CD4-positive, CD25-positive, alpha-beta regulatory T cell (primary cell): Measurements from ENCODE around the gene ORM2. TPM values are rescaled to one million over a fixed set of nuclear protein-coding genes. Genes with fewer than 3 reads are reported as not detected.

Experiments
- ATAC-seq, 2 donors: fragments of 150-1000 bp; cut with Tn5 transposase; one replicate each; pipeline ENCODE4 v1.10.0; 2021; ENCODE audit warnings: low read depth in 2 of 2, moderate number of reproducible peaks in 2 of 2, moderate library complexity in 1 of 2
- DNase-seq, 3 donors: peaks; one replicate each; pipeline versions ENCODE4 v3.0.0 to v3.0.0-alpha.2; 2012 to 2022; ENCODE audit warnings: mixed read lengths in 1 of 3
- H3K27ac ChIP-seq: one replicate; pipeline ENCODE4 v1.7.0; 2013; ENCODE audit warnings: mild to moderate bottlenecking, low read length; ENCODE audit not compliant: insufficient read depth, poor library complexity, severe bottlenecking
- H3K27me3 ChIP-seq: one replicate; pipeline ENCODE4 v1.7.0; 2013; ENCODE audit warnings: low read length; ENCODE audit not compliant: control insufficient read depth, insufficient read depth
- H3K36me3 ChIP-seq: one replicate; pipeline ENCODE4 v1.7.0; 2013; ENCODE audit warnings: mild to moderate bottlenecking, low read length, moderate library complexity; ENCODE audit not compliant: control insufficient read depth, insufficient read depth
- H3K4me1 ChIP-seq: 2 replicates; pipeline ENCODE4 v1.7.0; 2013; ENCODE audit warnings: mild to moderate bottlenecking, low read length; ENCODE audit not compliant: insufficient read depth, control insufficient read depth, poor library complexity, severe bottlenecking
- H3K4me3 ChIP-seq: one replicate; pipeline ENCODE4 v1.7.0; 2013; ENCODE audit warnings: low read depth, mild to moderate bottlenecking, low read length, moderate library complexity
- H3K9me3 ChIP-seq, 2 experiments: 1 replicate in 1 of 2; 2 replicates in 1 of 2; pipeline ENCODE4 v1.7.0; 2013; ENCODE audit warnings: low read length in 2 of 2, mild to moderate bottlenecking in 1 of 2, moderate library complexity in 1 of 2; ENCODE audit not compliant: control insufficient read depth in 2 of 2
- H3K27ac Mint-ChIP-seq, 3 donors: one replicate each; pipeline ENCODE4 v1.8.0; 2020 to 2022; ENCODE audit warnings: mild to moderate bottlenecking in 3 of 3, mixed read lengths in 3 of 3, moderate library complexity in 2 of 3
- H3K27me3 Mint-ChIP-seq: one replicate; pipeline ENCODE4 v1.8.0; 2022; ENCODE audit warnings: mild to moderate bottlenecking, mixed read lengths
- H3K36me3 Mint-ChIP-seq: one replicate; pipeline ENCODE4 v1.8.0; 2020; ENCODE audit warnings: mixed read lengths
- H3K4me1 Mint-ChIP-seq, 4 donors: one replicate each; pipeline ENCODE4 v1.8.0; 2020 to 2022; ENCODE audit warnings: mixed read lengths in 4 of 4, mild to moderate bottlenecking in 1 of 4
- H3K4me3 Mint-ChIP-seq, 4 donors: one replicate each; pipeline ENCODE4 v1.8.0; 2020 to 2022; ENCODE audit warnings: mild to moderate bottlenecking in 4 of 4, mixed read lengths in 4 of 4, moderate library complexity in 3 of 4
- H3K9me3 Mint-ChIP-seq, 7 donors: one replicate each; pipeline ENCODE4 v1.8.0; 2020 to 2022; ENCODE audit warnings: mixed read lengths in 7 of 7, mild to moderate bottlenecking in 3 of 7, moderate library complexity in 2 of 7
- polyA plus RNA-seq, 4 donors: library from polyadenylated mRNA; unstranded; fragments of 300-500 nt; fragmentation: Illumina TruSeq; gene quantifications; one replicate each; pipeline ENCODE4 v1.2.3, GENCODE V29; 2021
- total RNA-seq: library from RNA; stranded (reverse); gene quantifications from one replicate; pipeline ENCODE4 v1.2.3, GENCODE V29; 2022

Gene ORM2
- total and polyA plus RNA-seq, 5 donors from 2014 or later: not detected

- H3K36me3 Mint-ChIP-seq: peaks cover 65% of the 10 kb centered on the region
- H3K27ac Mint-ChIP-seq: peak overlapping the region; percentile 95 to 97 (median 96)
- Histone ChIP-seq H3K9me3 (no peaks in the 10 kb centered on the region), H3K27ac (peak overlapping the region; percentile 98), H3K4me1 (peaks cover 84% of the 10 kb centered on the region), H3K36me3 (peaks cover 93% of the 10 kb centered on the region), H3K4me3 (peak overlapping the region; percentile 26), H3K27me3 (no peaks in the 10 kb centered on the region)
- no peaks in the 10 kb centered on the region for H3K27me3 Mint-ChIP-seq
- no peaks in the 10 kb centered on the region for H3K9me3 Mint-ChIP-seq
- H3K4me1 Mint-ChIP-seq: peaks cover 23 to 94% (median 62%) of the 10 kb centered on the region in 4 donors
- H3K4me3 Mint-ChIP-seq: peak overlapping the region in 3 of 4 donors; percentile 8 to 41 (median 29)
- ATAC-seq: no peak
- DNase-seq: no peak
Observed at GRCh38 chr9:114364134-114365041, 34.7 kb downstream of the ORM2 start.

- H3K27ac Mint-ChIP-seq: peak overlapping the region in 1 of 3 donors; percentile 96
- H3K36me3 ChIP-seq: peaks cover 93% of the 10 kb centered on the region
- H3K4me1 Mint-ChIP-seq: peaks cover 27 to 95% (median 66%) of the 10 kb centered on the region in 4 donors
- no peak overlapping the region for H3K4me3 Mint-ChIP-seq
- no peaks in the 10 kb centered on the region for H3K9me3 ChIP-seq
- H3K27me3 ChIP-seq: no peaks in the 10 kb centered on the region
- peaks cover 92% of the 10 kb centered on the region for H3K4me1 ChIP-seq
- H3K4me3 ChIP-seq: no peak overlapping the region
- H3K36me3 Mint-ChIP-seq: peaks cover 63% of the 10 kb centered on the region
- no peak for ATAC-seq
- H3K9me3 Mint-ChIP-seq: peaks cover 0 to 2% (median 0%) of the 10 kb centered on the region in 7 donors
- H3K27ac ChIP-seq: peak overlapping the region; percentile 98
- DNase-seq: no peak
- H3K27me3 Mint-ChIP-seq: no peaks in the 10 kb centered on the region
Observed at GRCh38 chr9:114365194-114365593, 35.5 kb downstream of the ORM2 start.

GRCh38 chr9:114366334-114367128 is 36.9 kb downstream of the ORM2 start:
- peaks cover 98% of the 10 kb centered on the region for H3K4me1 ChIP-seq
- DNase-seq: peak in 1 of 3 donors; percentile 61
- Mint-ChIP-seq H3K4me1 (peaks cover 27 to 93% (median 60%) of the 10 kb centered on the region in 4 donors), H3K36me3 (peaks cover 50% of the 10 kb centered on the region), H3K9me3 (peaks cover 0 to 2% (median 0%) of the 10 kb centered on the region in 7 donors), H3K4me3 (peak overlapping the region; percentile 27 to 93 (median 70)), H3K27me3 (no peaks in the 10 kb centered on the region), H3K27ac (peak overlapping the region; percentile 88 to 95 (median 92))
- peak overlapping the region; percentile 67 for H3K4me3 ChIP-seq
- ATAC-seq: peak; percentile 30 to 49
- H3K9me3 ChIP-seq: no peaks in the 10 kb centered on the region
- H3K36me3 ChIP-seq: peaks cover 92% of the 10 kb centered on the region
- peak overlapping the region; percentile 98 for H3K27ac ChIP-seq
- H3K27me3 ChIP-seq: no peaks in the 10 kb centered on the region

- H3K9me3 Mint-ChIP-seq: peaks cover 0 to 2% (median 0%) of the 10 kb centered on the region in 7 donors
- Histone ChIP-seq H3K36me3 (peaks cover 84% of the 10 kb centered on the region), H3K27ac (peak overlapping the region; percentile 98), H3K9me3 (no peaks in the 10 kb centered on the region), H3K4me1 (peaks cover 98% of the 10 kb centered on the region), H3K4me3 (peak overlapping the region; percentile 67), H3K27me3 (no peaks in the 10 kb centered on the region)
- no peak for DNase-seq
- peak overlapping the region; percentile 27 to 93 (median 70) for H3K4me3 Mint-ChIP-seq
- H3K36me3 Mint-ChIP-seq: peaks cover 53% of the 10 kb centered on the region
- peaks cover 27 to 95% (median 68%) of the 10 kb centered on the region in 4 donors for H3K4me1 Mint-ChIP-seq
- H3K27ac Mint-ChIP-seq: peak overlapping the region; percentile 88 to 95 (median 92)
- H3K27me3 Mint-ChIP-seq: no peaks in the 10 kb centered on the region
- no peak for ATAC-seq
Observed at GRCh38 chr9:114367366-114367765, 37.7 kb downstream of the ORM2 start.

- Mint-ChIP-seq H3K4me3 (peak overlapping the region in 3 of 4 donors; percentile 56 to 93 (median 73)), H3K4me1 (peaks cover 28 to 96% (median 68%) of the 10 kb centered on the region in 4 donors), H3K27ac (peak overlapping the region; percentile 81 to 92 (median 88)), H3K27me3 (no peaks in the 10 kb centered on the region), H3K36me3 (peaks cover 49% of the 10 kb centered on the region), H3K9me3 (peaks cover 0 to 2% (median 0%) of the 10 kb centered on the region in 7 donors)
- no peak overlapping the region for H3K4me3 ChIP-seq
- DNase-seq (no peak), ATAC-seq (no peak)
- no peaks in the 10 kb centered on the region for H3K9me3 ChIP-seq
- peaks cover 98% of the 10 kb centered on the region for H3K4me1 ChIP-seq
- H3K36me3 ChIP-seq: peaks cover 78% of the 10 kb centered on the region
- H3K27ac ChIP-seq: peak overlapping the region; percentile 98
- no peaks in the 10 kb centered on the region for H3K27me3 ChIP-seq
Observed at GRCh38 chr9:114367772-114368569, 38.3 kb downstream of the ORM2 start.

GRCh38 chr9:114369216-114370130 is 39.8 kb downstream of the ORM2 start:
- DNase-seq: no peak
- peak overlapping the region; percentile 35 for H3K4me3 ChIP-seq
- H3K9me3 Mint-ChIP-seq: peaks cover 0 to 2% (median 0%) of the 10 kb centered on the region in 7 donors

More at GRCh38 chr9:114369216-114370130, 39.8 kb downstream of the ORM2 start:
- H3K36me3 Mint-ChIP-seq: peaks cover 45% of the 10 kb centered on the region
- peaks cover 72% of the 10 kb centered on the region for H3K36me3 ChIP-seq
- peaks cover 98% of the 10 kb centered on the region for H3K4me1 ChIP-seq
- no peaks in the 10 kb centered on the region for H3K9me3 ChIP-seq
- ATAC-seq: no peak
- H3K27me3 ChIP-seq: no peaks in the 10 kb centered on the region
- H3K4me1 Mint-ChIP-seq: peaks cover 22 to 96% (median 64%) of the 10 kb centered on the region in 4 donors
- peak overlapping the region; percentile 98 for H3K27ac ChIP-seq
- no peaks in the 10 kb centered on the region for H3K27me3 Mint-ChIP-seq
- peak overlapping the region; percentile 72 to 94 (median 88) for H3K27ac Mint-ChIP-seq
- H3K4me3 Mint-ChIP-seq: peak overlapping the region in 3 of 4 donors; percentile 61 to 93 (median 75)
